GM12874 (cell line): ENCODE results near the gene ZNF774.

ENCODE experiments used
- TF ChIP-seq, protein P1 (sequence below): IDR thresholded peaks from 2 replicates; pipeline ENCODE4 v1.5.1; 2011; ENCODE audit warnings: low read depth, mild to moderate bottlenecking, control low read depth, low read length, moderate library complexity; ENCODE audit not compliant: insufficient read depth

Gene ZNF774

DNA sequence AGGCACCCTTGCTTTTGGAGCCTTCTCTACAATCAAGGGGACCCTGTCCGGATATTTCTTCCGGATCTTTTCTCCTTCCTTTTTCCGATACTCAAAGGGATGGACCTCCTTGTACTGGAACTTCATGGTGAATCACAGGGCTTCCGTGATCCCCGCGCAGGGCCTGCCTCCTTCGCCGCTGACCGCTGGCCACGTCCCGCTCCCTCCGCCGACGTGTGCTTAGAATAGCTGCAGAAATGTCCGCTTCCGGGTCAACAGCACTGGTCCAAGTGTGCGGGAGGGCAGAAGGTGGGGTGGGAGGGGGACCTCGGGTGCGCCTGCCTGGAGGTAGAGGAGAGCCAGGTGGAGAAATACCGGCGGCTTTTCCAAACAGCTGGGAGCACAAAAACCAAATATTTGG, 3.0 kb upstream of the ZNF774 start:
- TF ChIP-seq, protein P1, sequence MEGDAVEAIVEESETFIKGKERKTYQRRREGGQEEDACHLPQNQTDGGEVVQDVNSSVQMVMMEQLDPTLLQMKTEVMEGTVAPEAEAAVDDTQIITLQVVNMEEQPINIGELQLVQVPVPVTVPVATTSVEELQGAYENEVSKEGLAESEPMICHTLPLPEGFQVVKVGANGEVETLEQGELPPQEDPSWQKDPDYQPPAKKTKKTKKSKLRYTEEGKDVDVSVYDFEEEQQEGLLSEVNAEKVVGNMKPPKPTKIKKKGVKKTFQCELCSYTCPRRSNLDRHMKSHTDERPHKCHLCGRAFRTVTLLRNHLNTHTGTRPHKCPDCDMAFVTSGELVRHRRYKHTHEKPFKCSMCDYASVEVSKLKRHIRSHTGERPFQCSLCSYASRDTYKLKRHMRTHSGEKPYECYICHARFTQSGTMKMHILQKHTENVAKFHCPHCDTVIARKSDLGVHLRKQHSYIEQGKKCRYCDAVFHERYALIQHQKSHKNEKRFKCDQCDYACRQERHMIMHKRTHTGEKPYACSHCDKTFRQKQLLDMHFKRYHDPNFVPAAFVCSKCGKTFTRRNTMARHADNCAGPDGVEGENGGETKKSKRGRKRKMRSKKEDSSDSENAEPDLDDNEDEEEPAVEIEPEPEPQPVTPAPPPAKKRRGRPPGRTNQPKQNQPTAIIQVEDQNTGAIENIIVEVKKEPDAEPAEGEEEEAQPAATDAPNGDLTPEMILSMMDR: no peak

DNA sequence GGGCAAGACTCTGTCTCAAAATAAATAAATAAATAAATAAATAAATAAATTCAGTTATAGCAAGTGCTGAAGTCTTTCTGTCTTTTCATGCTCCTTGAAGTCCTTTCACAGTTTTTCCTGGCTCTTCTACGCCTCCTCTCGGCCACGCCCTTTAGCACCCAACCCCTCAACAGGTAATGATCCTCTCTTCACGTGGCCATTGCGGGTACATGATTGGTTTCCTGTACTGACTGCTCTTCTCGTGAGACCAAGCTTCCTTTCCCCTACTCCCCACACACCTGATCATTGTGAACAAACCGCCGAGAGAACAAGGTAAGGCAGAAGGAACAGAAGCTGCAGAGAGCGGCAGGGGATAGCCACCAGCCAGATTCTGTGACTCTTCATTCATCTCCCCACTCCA, 2.3 kb upstream of the ZNF774 start:
- TF ChIP-seq, protein P1: no peak

DNA sequence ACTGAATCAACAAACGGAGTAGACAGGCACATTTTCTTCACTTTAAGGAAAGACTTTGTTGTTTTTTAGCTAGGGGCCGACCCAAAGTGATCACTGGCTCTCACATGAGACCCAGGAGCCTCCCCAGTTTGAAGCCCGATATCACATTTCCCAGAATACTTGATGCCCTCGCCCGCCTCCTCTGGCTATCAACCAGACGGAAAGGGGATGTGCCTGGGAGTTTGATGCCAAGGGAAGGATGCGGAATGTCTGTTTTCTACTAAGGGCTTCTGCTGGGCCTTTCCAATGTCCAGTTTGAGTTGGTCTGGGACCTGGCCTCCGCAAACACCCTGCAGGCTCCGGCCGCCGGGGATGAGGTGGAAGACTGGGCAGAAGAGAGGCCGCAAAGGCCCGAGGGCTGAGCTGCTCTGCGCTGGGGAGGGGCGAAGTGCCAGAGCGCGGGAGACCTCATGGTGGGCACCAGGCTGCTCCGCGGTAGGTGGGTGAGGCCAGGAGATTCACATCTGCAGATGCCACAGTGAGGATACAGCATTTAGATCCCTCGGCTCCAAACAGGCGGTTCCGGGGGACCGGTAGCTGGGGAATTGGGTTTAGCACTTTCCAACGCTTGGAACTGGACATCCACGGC, 491 bp upstream of the ZNF774 start:
- TF ChIP-seq, protein P1: no peak

DNA sequence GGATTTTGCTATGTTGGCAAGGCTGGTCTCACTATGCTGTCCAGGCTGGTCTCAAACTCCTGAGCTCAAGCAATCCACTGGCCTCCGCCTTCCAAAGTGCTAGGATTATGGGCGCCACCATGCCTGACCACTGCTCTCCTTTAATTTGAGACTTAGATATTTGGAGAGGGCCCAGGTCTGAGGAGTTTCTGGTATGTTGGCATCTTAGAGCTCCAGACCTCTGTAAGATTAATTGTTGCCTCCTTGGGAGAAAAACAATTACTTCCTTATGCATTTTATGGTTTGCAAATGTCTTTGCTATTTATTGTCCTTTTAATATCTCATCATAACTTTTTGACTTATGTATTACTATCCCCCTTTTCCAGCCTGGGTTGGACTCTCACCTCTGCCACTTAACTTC, 2.9 kb downstream of the ZNF774 start:
- TF ChIP-seq, protein P1: no peak

DNA sequence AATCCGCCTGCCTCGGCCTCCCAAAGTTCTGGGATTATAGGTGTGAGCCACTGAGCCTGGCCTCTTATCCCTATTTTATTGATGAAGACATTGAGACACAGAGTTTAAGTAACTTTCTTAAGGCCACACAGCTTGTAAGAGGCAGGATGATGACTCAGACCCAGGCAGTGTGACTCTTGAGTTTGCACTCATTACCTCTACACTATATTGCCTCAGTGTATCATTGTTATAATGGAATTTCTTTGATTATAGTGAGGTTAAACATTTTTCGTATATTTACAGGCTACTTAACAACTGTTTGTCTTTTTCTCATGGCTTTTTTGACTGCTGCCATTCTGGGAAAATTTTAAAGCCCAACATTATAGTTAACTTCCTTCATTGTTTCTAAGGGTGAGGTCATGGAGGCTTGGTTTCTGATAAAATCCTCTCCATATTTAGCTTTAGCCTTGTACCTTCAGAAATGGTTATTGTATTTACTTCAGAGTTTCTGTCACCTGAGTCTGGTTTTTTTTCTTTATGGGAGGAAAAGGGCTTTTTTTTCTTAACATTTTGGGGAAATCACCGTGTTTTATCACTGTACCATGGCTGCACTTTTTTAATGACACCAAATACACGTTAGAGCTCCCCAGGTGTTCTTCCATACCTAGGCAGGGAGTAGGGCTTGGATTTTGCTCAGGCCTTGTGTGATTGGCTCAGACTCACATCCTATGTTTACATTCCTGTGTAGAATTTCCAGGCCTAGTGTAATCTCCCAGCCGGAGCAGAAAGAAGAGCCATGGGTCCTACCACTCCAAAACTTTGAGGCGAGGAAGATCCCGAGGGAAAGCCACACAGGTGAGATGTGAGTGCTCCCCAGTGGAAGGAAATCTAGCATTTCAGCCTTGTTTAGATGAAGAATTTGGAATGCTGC, 6.3 kb downstream of the ZNF774 start:
- TF ChIP-seq, protein P1: no peak

DNA sequence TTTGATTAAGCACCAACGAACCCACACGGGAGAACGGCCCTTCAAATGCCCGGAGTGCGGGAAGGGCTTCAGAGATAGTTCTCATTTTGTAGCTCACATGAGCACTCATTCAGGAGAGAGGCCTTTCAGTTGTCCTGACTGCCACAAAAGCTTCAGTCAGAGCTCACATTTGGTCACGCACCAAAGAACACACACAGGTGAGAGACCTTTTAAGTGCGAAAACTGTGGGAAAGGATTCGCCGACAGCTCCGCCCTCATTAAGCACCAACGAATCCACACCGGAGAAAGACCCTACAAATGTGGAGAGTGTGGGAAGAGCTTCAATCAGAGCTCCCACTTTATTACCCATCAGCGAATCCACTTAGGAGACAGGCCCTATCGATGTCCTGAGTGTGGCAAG, 8.7 kb downstream of the ZNF774 start:
- TF ChIP-seq, protein P1: no peak

DNA sequence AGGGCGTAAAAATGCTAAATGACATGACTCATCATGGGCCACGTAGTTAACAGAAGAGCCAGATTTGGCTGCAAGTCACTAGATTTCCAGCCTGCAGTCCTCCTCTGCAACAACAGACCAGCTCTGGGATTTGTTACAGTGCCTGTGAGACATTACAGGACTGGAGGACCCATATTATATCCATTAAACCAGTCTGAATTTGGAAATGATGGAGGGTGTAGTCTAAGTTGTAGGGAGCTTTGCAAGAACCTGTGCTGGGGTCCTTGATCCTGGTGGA, 10.8 kb downstream of the ZNF774 start:
- TF ChIP-seq, protein P1: no peak
